HG02623 (cell line): ENCODE data around the gene UTF1.
"Not testable (repeated sequence)": the region's sequence is repeated elsewhere in the genome, so short reads cannot be mapped to it uniquely, and the experiment has no call there.

ENCODE experiments used
- ATAC-seq: cut with Tn5 transposase; IDR thresholded peaks from one replicate; pipeline ENCODE4 v1.9.1; 2021; ENCODE audit warnings: moderate library complexity; ENCODE audit not compliant: unreplicated experiment

The UTF1 gene

DNA sequence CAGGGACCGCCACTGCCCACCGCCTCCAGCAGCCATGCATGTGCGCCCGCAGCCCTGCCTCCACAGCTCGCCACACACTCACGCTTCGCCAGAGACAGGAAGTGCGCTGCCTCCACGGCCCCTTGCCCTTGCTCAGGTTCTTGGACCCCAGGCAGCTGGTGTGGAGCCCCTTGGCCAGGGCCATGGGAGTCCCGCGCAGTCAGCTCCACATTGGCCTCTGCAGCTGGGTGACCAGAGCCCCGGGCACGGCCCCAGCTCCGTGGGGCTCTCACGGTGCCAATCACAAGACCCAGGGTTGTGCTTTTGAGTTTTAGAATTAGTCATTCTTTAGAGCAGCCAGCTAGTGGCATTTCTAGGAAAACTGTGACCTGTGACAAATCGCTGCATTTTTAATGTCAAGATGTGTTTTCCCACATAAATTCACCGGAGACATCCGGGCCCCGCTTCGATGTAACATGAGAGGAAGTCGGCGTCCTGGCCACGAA is 4.3 kb upstream of the UTF1 start:
- ATAC-seq = no peak

DNA sequence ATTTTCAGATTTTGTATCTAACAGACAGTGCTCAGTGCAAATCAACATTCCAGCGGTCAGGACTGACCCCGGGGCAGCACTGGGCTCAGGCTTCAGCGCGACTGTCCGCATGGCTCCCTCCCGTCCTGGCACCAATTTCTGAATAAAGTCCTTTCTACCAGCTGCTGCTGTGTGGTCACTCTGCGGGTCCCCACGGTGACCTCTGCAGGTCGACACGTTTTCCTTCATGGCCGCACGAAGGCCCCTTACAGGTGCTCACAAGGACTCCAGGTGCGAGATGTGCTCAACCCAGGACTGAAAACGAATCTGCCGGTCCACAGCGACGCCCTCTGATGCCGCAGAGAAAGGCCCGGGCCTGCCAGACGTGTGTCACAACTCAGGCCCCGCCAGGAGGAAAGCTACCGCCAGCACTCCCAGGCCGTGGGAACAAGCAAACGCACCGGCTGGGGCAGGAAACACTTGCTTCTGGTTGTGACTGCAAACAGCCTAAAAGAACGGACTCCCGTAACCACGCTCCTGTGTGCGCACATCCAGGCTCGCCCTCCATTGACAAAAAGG is 3.7 kb upstream of the UTF1 start:
- ATAC-seq = no peak

- no peak for ATAC-seq
Observed at GRCh38 chr10:133227256-133227655, 2.8 kb upstream of the UTF1 start.

GRCh38 chr10:133229265-133230043 is 563 bp upstream of the UTF1 start:
- ATAC-seq = no peak

GRCh38 chr10:133230387-133231195 is 574 bp downstream of the UTF1 start:
- no peak for ATAC-seq

GRCh38 chr10:133231244-133231945 is 1.4 kb downstream of the UTF1 start:
- ATAC-seq = no peak

DNA sequence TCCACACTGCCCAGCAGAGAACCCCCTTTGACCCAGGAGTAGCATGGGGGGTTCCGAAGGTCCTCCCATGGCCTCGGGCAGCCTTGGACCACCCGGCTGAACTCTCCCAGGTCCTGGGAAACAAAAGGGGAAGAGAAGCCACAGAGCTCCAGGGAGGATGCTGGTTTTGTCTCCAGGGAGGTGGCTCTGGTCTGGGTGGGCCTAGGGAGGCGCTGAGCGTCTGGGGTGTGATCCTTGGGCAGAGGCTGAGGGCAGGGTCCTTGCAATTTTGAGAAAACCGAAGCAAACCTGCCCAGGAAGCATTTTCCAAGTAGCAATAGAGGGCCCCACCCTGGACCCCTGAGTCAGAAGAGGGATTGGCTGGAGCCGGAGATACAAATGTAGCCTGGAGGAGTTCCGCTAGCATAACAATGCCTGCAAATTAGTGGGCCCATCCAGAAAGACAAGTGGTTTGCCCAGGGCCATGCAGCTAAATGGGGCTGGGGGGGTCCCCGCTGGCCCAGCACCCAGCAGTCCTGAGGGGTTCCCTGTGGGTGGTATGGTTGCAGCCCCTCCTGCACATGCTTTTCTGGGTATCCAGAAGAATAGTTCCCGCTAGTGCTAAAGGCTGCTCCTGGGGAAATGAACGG is 2.0 kb downstream of the UTF1 start:
- no peak for ATAC-seq

DNA sequence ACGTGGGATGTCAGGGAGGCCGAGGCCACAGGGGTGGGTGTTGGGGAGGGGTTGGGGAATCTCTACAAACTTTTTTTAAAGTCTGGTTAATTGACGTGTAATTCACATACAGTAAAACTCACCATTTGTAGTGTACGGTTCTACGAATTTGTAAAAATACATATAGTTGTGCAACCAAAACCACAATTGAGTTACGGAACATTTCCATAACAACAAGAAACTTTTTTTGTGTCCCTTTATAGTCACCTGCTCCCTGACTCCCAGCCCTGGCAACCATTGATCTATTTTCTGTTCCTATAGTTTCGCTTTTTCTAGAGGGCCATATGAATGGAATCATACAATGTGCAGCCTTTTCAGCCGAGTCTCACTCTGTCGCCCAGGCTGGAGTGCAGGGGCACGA is 4.8 kb downstream of the UTF1 start:
- not testable (repeated sequence) for ATAC-seq

DNA sequence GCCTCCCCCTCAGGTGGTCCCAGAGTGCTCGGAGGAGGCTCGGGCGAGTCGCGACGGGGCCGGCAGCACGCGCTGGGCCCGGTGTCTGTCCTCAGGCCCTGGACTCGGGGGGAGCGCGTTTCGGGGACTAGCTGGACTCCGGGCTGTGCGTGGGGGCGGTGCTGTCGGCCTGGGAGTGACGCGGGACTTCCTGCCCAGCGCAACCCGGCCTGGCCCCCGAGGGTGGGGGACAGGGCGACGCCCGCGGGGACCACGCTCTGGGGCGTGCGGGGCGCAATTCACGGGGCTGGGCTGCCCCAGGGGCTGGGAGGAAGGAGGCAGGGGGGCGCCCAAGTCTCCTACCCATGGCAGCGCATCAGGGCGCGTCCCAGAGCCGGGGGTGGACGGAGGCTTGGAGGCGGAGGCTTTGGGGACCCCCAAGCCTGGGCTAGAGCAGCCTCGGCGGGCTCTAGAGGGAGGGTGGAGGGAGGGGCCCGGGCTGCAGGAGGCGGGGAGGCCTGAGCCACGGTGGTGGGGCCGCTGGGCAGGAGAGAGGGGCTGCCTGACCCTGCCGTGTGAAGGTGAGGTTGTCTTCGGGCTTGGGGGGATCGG is 5.3 kb downstream of the UTF1 start:
- ATAC-seq = no peak

- ATAC-seq = no peak
Observed at GRCh38 chr10:133235932-133236331, 5.9 kb downstream of the UTF1 start.

DNA sequence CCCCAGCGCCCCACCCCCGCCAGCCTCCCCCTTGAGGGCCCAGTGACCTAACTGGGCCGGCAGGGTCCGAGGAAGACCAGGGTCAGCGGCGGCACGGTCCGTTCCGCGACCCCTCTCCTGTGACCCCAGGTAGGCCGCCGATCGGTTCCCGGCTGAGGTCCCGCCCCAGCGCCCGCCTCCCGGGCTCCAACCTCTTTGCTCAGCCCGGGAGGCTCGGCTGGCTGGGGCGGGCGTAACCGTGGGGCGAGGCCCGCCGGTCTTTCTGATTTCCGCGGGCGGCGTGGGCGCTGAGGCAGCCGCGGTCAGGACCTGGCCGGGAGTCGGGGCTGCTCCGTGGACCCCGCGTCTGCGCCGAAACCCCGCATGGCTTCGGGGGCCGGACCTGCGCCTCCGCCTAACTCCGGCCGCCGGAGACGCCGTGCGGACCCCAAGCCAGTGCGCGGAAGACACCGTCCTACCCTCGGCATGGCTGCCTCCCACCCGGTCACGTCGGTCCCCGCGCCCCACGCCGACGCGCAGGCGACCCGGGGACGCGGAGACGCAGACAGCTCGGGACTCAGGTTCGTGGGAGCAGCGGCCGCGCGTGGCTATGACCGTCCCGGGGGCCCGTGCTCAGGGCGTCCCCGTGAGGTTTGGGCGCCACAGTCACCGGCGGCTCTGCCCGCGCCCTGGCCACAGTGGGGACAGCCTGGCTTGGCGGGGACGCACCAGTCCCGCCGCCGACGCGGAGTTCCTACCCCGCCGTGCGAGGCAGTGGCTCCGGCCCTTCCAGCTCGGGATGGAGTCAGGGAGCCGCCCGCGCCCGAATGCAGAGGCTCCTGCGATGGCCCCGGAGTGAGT is 6.6 kb downstream of the UTF1 start:
- ATAC-seq = no peak

DNA sequence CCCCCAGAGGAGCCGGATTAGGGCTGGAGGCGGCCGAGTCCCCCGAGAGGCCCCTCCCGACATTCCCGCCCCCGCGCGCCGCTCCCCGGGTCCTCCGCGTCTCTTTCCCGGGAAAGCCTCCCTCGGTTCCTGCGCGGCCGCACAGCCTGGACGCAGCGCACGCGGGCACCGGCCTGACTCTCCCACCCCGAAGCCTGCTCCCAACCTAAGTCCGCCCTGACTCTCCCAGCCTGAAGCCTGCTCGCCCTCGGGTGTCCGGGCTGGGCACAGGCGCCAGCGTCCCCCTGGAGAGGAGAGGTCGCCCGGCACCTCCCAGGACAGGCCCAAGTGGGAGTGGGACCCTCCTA is 7.2 kb downstream of the UTF1 start:
- no peak for ATAC-seq

GRCh38 chr10:133237588-133238465 is 7.8 kb downstream of the UTF1 start, which contains the start of gene VENTX:
Gene VENTX (plus strand): TSS chr10:133237855. CDS start chr10:133237915, 60 bp downstream.
- ATAC-seq = no peak

DNA sequence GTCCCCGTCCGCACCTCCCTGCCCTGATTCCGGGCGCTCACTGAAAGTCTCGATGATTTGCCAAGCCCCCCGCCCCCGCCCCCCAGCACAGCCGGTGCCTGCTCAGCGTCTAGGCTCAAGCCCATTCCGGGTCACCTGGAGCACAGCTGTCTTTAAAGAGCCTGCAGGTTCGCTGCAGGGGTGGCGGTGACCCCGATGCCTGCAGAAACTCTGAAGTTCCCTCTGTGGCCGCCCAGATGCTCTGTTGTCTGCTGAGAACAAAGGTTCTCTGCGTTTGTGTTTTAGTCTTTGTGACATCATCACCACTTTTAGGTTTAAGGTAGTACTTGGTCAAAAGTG is 8.4 kb downstream of the UTF1 start:
- ATAC-seq = no peak

DNA sequence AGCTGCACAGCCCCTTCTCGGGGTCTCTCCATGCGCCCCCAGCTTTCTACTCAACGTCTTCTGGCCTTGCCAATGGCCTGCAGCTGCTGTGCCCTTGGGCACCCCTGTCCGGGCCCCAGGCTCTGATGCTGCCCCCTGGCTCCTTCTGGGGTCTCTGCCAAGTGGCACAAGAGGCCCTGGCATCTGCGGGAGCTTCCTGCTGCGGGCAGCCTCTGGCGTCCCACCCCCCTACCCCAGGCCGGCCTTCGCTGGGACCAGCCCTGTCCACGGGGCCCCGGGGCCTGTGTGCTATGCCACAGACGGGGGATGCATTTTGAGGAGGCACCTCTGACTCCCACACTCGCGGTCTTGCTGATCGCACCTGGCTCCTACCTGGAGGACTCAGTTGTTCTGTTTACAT is 10.0 kb downstream of the UTF1 start:
- no peak for ATAC-seq

DNA sequence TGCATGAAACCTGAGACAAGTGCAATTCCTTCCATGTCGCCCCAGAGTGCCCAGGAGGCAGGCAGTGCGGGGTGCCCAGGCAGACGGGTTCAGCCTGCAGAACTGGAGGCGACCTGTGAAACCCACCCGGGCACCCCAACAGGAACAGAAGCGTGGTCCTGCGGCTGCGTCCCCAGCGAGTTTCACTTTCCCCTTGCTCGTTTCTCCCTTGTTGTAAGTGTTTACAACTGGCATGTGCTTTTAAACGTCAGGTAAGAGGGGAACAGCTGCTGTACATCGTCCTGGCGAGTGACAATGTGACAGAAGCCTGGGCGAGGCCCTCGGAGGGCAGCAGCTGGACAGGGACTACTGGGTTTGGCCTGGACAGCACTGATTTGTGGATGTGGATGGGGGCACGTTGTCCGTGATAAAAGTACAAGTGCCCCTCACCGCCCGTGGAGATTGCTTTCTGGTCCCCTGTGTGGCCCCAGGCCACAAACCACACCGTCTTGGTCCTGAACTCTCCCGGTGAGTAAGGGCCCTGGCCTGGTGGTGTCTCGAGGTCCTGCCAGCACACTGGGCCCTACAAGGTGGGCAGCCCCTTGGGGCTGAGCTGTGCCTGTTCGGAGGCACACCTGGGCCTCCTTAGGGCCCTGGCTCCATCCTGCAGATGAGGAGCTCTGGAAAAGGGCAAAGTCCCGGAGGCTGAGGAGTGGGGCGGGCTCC is 11.6 kb downstream of the UTF1 start:
- ATAC-seq = no peak

DNA sequence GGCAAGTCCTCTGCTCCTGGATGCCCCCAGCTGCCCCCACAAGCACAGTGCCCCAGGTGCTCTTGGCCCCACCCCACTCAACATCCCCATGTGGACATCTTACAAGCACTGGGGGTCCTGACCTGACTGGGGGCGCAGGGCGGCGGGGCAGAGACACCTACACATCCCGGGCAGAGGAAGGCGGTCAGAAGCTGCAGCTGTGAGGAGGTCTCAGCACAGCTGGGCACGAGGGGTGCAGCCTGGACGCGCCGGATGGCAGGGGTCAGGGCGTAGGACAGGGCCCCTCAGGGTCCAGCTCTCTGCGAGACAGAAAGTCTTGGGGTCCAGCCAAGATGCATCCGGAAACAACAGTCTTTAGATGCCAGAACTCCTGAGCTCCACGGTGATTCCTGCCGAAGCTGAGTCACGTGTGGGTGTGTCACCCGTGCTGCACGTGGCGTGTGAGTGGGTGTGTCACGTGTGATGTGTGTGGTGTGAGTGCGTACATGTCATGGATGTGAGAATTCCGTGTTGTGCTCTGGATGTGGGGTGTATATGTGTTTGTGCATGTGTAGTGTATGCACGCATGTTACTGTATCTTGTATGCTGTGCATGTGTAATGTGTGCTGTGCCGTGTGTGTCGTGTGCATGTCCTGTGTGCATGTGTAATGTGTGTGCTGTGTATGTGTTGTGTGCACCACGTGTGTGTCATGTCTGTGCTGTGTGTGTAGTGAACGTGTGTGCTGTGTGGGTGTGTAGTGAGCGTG is 12.8 kb downstream of the UTF1 start:
- ATAC-seq = no peak
